ENCODE results near the gene COLQ.

- no peak for TF ChIP-seq CTCF (IDR thresholded peaks at IDR 0.05; ENCODE audit: borderline replicate concordance, extremely low read depth, low read length, poor library complexity, severe bottlenecking)
- no peak for TF ChIP-seq EZH2 (IDR thresholded peaks at IDR 0.05; ENCODE audit: borderline replicate concordance, low read depth, low read length, severe bottlenecking)
Measured at GRCh38 chr3:15486979-15487378, 34.5 kb downstream of the COLQ start.
